ENCODE data around the gene STPG4.

- TF ChIP-seq, protein P1, sequence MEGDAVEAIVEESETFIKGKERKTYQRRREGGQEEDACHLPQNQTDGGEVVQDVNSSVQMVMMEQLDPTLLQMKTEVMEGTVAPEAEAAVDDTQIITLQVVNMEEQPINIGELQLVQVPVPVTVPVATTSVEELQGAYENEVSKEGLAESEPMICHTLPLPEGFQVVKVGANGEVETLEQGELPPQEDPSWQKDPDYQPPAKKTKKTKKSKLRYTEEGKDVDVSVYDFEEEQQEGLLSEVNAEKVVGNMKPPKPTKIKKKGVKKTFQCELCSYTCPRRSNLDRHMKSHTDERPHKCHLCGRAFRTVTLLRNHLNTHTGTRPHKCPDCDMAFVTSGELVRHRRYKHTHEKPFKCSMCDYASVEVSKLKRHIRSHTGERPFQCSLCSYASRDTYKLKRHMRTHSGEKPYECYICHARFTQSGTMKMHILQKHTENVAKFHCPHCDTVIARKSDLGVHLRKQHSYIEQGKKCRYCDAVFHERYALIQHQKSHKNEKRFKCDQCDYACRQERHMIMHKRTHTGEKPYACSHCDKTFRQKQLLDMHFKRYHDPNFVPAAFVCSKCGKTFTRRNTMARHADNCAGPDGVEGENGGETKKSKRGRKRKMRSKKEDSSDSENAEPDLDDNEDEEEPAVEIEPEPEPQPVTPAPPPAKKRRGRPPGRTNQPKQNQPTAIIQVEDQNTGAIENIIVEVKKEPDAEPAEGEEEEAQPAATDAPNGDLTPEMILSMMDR (IDR thresholded peaks at IDR 0.05): no peak
- no peak for TF ChIP-seq POLR2A (IDR thresholded peaks at IDR 0.05)
These were observed 116.2 kb downstream of the STPG4 start for GRCh38 chr2:47038656-47039488.

All from sigmoid colon (tissue), 3 donors.